Motor neuron (in vitro differentiated cells): ENCODE results near the gene SIVA1. TPM values are rescaled to one million over a fixed set of nuclear protein-coding genes. Genes with fewer than 3 reads are reported as not detected.

ENCODE experiments used
- ATAC-seq, 8 experiments: fragments of 200-7000 bp; cut with Tn5 transposase; replicated peaks in 6 of 8; 2 replicates each; pipeline ENCODE4 v1.8.0; 2021; ENCODE audit warnings: mild to moderate bottlenecking in 8 of 8, moderate library complexity in 8 of 8
- H3K27ac ChIP-seq, 2 donors: fragments of 250-450 bp; sonication (Bioruptor Pico); 2 replicates each; pipeline ENCODE4 v1.9.0; 2021; ENCODE audit warnings: antibody characterized with exemption in 2 of 2, mild to moderate bottlenecking in 2 of 2, moderate library complexity in 1 of 2
- H3K4me1 ChIP-seq, 2 donors: fragments of 250-450 bp; sonication (Bioruptor Pico); replicated peaks in 1 of 2; 2 replicates each; pipeline ENCODE4 v1.6.1; 2021; ENCODE audit warnings: antibody characterized with exemption in 2 of 2, mild to moderate bottlenecking in 2 of 2, moderate library complexity in 1 of 2
- H3K4me3 ChIP-seq, 5 donors: fragments of 250-450 bp; sonication (Bioruptor Pico); 2 replicates each; pipeline ENCODE4 v1.9.0; 2021; ENCODE audit warnings: antibody characterized with exemption in 5 of 5, mild to moderate bottlenecking in 5 of 5, moderate library complexity in 4 of 5
- WGBS, 10 experiments: fragments of 450-650 bp; shearing (Covaris generic); methylation state at CpG; one replicate each; pipeline ENCODE4 v1.0.0; 2022; 5-methylcytosine and 5-hydroxymethylcytosine counted together
- in situ Hi-C, 9 experiments: fragments of 400-800 bp; cut with MboI; loops; one replicate each; pipeline ENCODE4 v1.15.0; 2021; ENCODE audit warnings: low sequenced_read_pairs in 9 of 9, low pct_unique_long_range_greater_than_20kb in 2 of 9; ENCODE audit not compliant: unreplicated experiment in 9 of 9
- total RNA-seq, 8 experiments: library from RNA; unstranded; fragments of 300-600 nt; gene quantifications; 2 replicates each; pipeline versions ENCODE4 v1.2.3 to v1.2.4, GENCODE V29; 2022

The SIVA1 gene
- total RNA-seq, 8 experiments from 2014 or later: 41.3 to 90.2 (median 52.7) TPM

- Histone ChIP-seq H3K4me3 (no peak overlapping the region), H3K27ac (no peak overlapping the region), H3K4me1 (peaks cover 1 to 9% of the 10 kb centered on the region in 2 donors)
- WGBS, 10 experiments: 40 to 100% (median 90%) methylated on average over 1 to 8 of the region's 10 CpGs; no CpG with 5 or more reads in 1 of the 10 experiments
- in situ Hi-C loops: no loop called here
- ATAC-seq: no peak
Observed at GRCh38 chr14:104806625-104807465, 53.9 kb downstream of the SIVA1 start.

DNA sequence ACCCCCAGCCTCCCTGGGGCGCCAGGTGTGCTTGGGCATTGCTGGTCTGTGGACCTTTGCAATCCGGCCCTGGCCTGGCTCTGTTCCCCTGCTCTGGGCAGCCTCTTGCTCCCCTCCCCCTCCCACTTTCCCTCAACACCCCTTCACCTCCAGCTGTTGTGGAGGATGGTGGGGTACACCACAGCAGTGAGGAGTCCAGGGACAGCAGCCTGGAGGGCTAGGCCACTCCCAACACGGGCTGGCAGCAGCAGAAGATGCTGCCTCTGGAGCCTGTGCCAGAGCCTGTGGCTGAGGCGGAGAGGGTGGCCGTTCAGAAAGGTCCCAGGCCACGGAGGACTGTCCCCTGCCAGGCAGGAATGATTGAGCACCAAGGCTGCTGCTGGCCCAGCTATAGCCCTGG is 55.5 kb downstream of the SIVA1 start:
- H3K4me3 ChIP-seq: no peak overlapping the region
- H3K27ac ChIP-seq: no peak overlapping the region
- 25% methylated on average over 1 of the region's 6 CpGs; no CpG with 5 or more reads in 9 of the 10 experiments for WGBS, 10 experiments
- ATAC-seq: no peak
- in situ Hi-C loops: no loop called here
- peaks cover 0 to 7% of the 10 kb centered on the region in 2 donors for H3K4me1 ChIP-seq

Other genes starting within 250 kb of the SIVA1 start
- under 1 TPM in 6 of 8 experiments, not detected in 2; 0.04 to 0.71 (median 0.35) TPM for gene C14orf180, start 173.4 kb upstream of the SIVA1 start, total RNA-seq
- 10 to 100 TPM in 5 of 8 experiments, 1 to 10 TPM in 1, under 1 TPM in 2; 0.40 to 18.8 (median 12.8) TPM for gene TMEM179, start 148.4 kb upstream of the SIVA1 start, total RNA-seq
- gene INF2, start 63.5 kb upstream of the SIVA1 start, total RNA-seq: 10 to 100 TPM in 3 of 8 experiments, 1 to 10 TPM in 5; 2.4 to 31.1 (median 7.5) TPM
- gene ADSS1, start 28.9 kb upstream of the SIVA1 start, total RNA-seq: 10 to 100 TPM in 1 of 8 experiments, 1 to 10 TPM in 7; 2.0 to 13.3 (median 3.1) TPM
- gene AKT1, start 42.6 kb downstream of the SIVA1 start, total RNA-seq: 100 to 1,000 TPM in 4 of 8 experiments, 10 to 100 TPM in 4; 55.9 to 120 (median 96.6) TPM
- gene ZBTB42, start 48.0 kb downstream of the SIVA1 start, total RNA-seq: 1 to 10 TPM in 7 of 8 experiments, under 1 TPM in 1; 0.60 to 5.0 (median 2.4) TPM
- gene CEP170B, start 112.1 kb downstream of the SIVA1 start, total RNA-seq: 10 to 100 TPM in 3 of 8 experiments, 1 to 10 TPM in 5; 6.3 to 18.4 (median 9.6) TPM
- gene PLD4, start 171.7 kb downstream of the SIVA1 start, total RNA-seq: 1 to 10 TPM in 1 of 8 experiments, under 1 TPM in 7; 0.09 to 1.1 (median 0.41) TPM
- gene AHNAK2, start 225.2 kb downstream of the SIVA1 start, total RNA-seq: 10 to 100 TPM in 2 of 8 experiments, 1 to 10 TPM in 6; 1.1 to 34.2 (median 1.5) TPM
- 10 to 100 TPM; 10.0 to 22.2 (median 11.9) TPM for gene CLBA1, start 232.6 kb downstream of the SIVA1 start, total RNA-seq